ENCODE results near the gene ABI3BP.
A peak's percentile ranks its signal among the peaks of the same experiment; 100 is the strongest.

ABI3BP gene

GRCh38 chr3:100730524-100730923, 262.7 kb downstream of the ABI3BP start:
- no peak overlapping the region for H3K4me3 ChIP-seq (ENCODE audit: low read length)
- H3K9me3 ChIP-seq (ENCODE audit: control insufficient read depth, low read length): no peaks in the 10 kb centered on the region
- no peaks in the 10 kb centered on the region for H3K4me1 ChIP-seq (ENCODE audit: control insufficient read depth, insufficient read depth, low read length)
- H3K9ac ChIP-seq (ENCODE audit: low read length): no peak overlapping the region
- no peaks in the 10 kb centered on the region for H3K27me3 ChIP-seq (ENCODE audit: control insufficient read depth, insufficient read depth, low read length)
- H3K36me3 ChIP-seq (ENCODE audit: control insufficient read depth, insufficient read depth, low read length): peaks cover 4% of the 10 kb centered on the region

- Histone ChIP-seq H3K9me3 (ENCODE audit: control insufficient read depth, low read length) (no peaks in the 10 kb centered on the region), H3K9ac (ENCODE audit: low read length) (no peak overlapping the region), H3K4me1 (ENCODE audit: control insufficient read depth, insufficient read depth, low read length) (no peaks in the 10 kb centered on the region), H3K27me3 (ENCODE audit: control insufficient read depth, insufficient read depth, low read length) (no peaks in the 10 kb centered on the region), H3K4me3 (ENCODE audit: low read length) (no peak overlapping the region), H3K36me3 (ENCODE audit: control insufficient read depth, insufficient read depth, low read length) (peaks cover 4% of the 10 kb centered on the region)
These were observed 266.5 kb downstream of the ABI3BP start for GRCh38 chr3:100726706-100727105.

GRCh38 chr3:100725935-100726513, 267.2 kb downstream of the ABI3BP start:
- no peaks in the 10 kb centered on the region for H3K4me1 ChIP-seq (ENCODE audit: control insufficient read depth, insufficient read depth, low read length)
- H3K36me3 ChIP-seq (ENCODE audit: control insufficient read depth, insufficient read depth, low read length): peaks cover 4% of the 10 kb centered on the region
- no peak overlapping the region for H3K4me3 ChIP-seq (ENCODE audit: low read length)
- H3K27me3 ChIP-seq (ENCODE audit: control insufficient read depth, insufficient read depth, low read length): no peaks in the 10 kb centered on the region
- H3K9me3 ChIP-seq (ENCODE audit: control insufficient read depth, low read length): no peaks in the 10 kb centered on the region
- no peak overlapping the region for H3K9ac ChIP-seq (ENCODE audit: low read length)

- no peaks in the 10 kb centered on the region for H3K9me3 ChIP-seq (ENCODE audit: control insufficient read depth, low read length)
- H3K4me3 ChIP-seq (ENCODE audit: low read length): no peak overlapping the region
- no peak overlapping the region for H3K9ac ChIP-seq (ENCODE audit: low read length)
- no peaks in the 10 kb centered on the region for H3K27me3 ChIP-seq (ENCODE audit: control insufficient read depth, insufficient read depth, low read length)
- peaks cover 3% of the 10 kb centered on the region for H3K4me1 ChIP-seq (ENCODE audit: control insufficient read depth, insufficient read depth, low read length)
- H3K36me3 ChIP-seq (ENCODE audit: control insufficient read depth, insufficient read depth, low read length): no peaks in the 10 kb centered on the region
These were observed 272.8 kb downstream of the ABI3BP start for GRCh38 chr3:100720426-100720825.

GRCh38 chr3:100719136-100719535, 274.1 kb downstream of the ABI3BP start:
- Histone ChIP-seq H3K9ac (ENCODE audit: low read length) (no peak overlapping the region), H3K36me3 (ENCODE audit: control insufficient read depth, insufficient read depth, low read length) (no peaks in the 10 kb centered on the region), H3K4me3 (ENCODE audit: low read length) (no peak overlapping the region), H3K9me3 (ENCODE audit: control insufficient read depth, low read length) (no peaks in the 10 kb centered on the region), H3K27me3 (ENCODE audit: control insufficient read depth, insufficient read depth, low read length) (no peaks in the 10 kb centered on the region), H3K4me1 (ENCODE audit: control insufficient read depth, insufficient read depth, low read length) (peaks cover 3% of the 10 kb centered on the region)

- Histone ChIP-seq H3K9ac (ENCODE audit: low read length) (no peak overlapping the region), H3K4me3 (ENCODE audit: low read length) (no peak overlapping the region), H3K27me3 (ENCODE audit: control insufficient read depth, insufficient read depth, low read length) (no peaks in the 10 kb centered on the region), H3K9me3 (ENCODE audit: control insufficient read depth, low read length) (no peaks in the 10 kb centered on the region), H3K36me3 (ENCODE audit: control insufficient read depth, insufficient read depth, low read length) (no peaks in the 10 kb centered on the region), H3K4me1 (ENCODE audit: control insufficient read depth, insufficient read depth, low read length) (peaks cover 3% of the 10 kb centered on the region)
These were observed 275.4 kb downstream of the ABI3BP start for GRCh38 chr3:100717637-100718487.

GRCh38 chr3:100717063-100717462, 276.2 kb downstream of the ABI3BP start:
- H3K4me1 ChIP-seq (ENCODE audit: control insufficient read depth, insufficient read depth, low read length): peaks cover 3% of the 10 kb centered on the region

GRCh38 chr3:100715176-100715575, 278.0 kb downstream of the ABI3BP start:
- Histone ChIP-seq H3K36me3 (ENCODE audit: control insufficient read depth, insufficient read depth, low read length) (no peaks in the 10 kb centered on the region), H3K4me3 (ENCODE audit: low read length) (no peak overlapping the region), H3K9ac (ENCODE audit: low read length) (no peak overlapping the region), H3K27me3 (ENCODE audit: control insufficient read depth, insufficient read depth, low read length) (no peaks in the 10 kb centered on the region), H3K4me1 (ENCODE audit: control insufficient read depth, insufficient read depth, low read length) (peaks cover 3% of the 10 kb centered on the region), H3K9me3 (ENCODE audit: control insufficient read depth, low read length) (no peaks in the 10 kb centered on the region)

More at GRCh38 chr3:100717063-100717462, 276.2 kb downstream of the ABI3BP start:
- Histone ChIP-seq H3K9me3 (ENCODE audit: control insufficient read depth, low read length) (no peaks in the 10 kb centered on the region), H3K4me3 (ENCODE audit: low read length) (no peak overlapping the region), H3K27me3 (ENCODE audit: control insufficient read depth, insufficient read depth, low read length) (no peaks in the 10 kb centered on the region), H3K36me3 (ENCODE audit: control insufficient read depth, insufficient read depth, low read length) (no peaks in the 10 kb centered on the region), H3K9ac (ENCODE audit: low read length) (no peak overlapping the region)

- no peaks in the 10 kb centered on the region for H3K4me1 ChIP-seq (ENCODE audit: control insufficient read depth, insufficient read depth, low read length)
- peak overlapping the region; percentile 75 for H3K4me3 ChIP-seq (ENCODE audit: low read length)
- H3K9me3 ChIP-seq (ENCODE audit: control insufficient read depth, low read length): no peaks in the 10 kb centered on the region
- H3K36me3 ChIP-seq (ENCODE audit: control insufficient read depth, insufficient read depth, low read length): no peaks in the 10 kb centered on the region
- H3K27me3 ChIP-seq (ENCODE audit: control insufficient read depth, insufficient read depth, low read length): peaks cover 6% of the 10 kb centered on the region
- peak overlapping the region; percentile 81 for H3K9ac ChIP-seq (ENCODE audit: low read length)
These were observed 282.8 kb downstream of the ABI3BP start for GRCh38 chr3:100710261-100710968.

GRCh38 chr3:100709842-100710260, 283.4 kb downstream of the ABI3BP start:
- Histone ChIP-seq H3K4me3 (ENCODE audit: low read length) (peak overlapping the region; percentile 75), H3K27me3 (ENCODE audit: control insufficient read depth, insufficient read depth, low read length) (peaks cover 6% of the 10 kb centered on the region), H3K9ac (ENCODE audit: low read length) (peak overlapping the region; percentile 81), H3K36me3 (ENCODE audit: control insufficient read depth, insufficient read depth, low read length) (no peaks in the 10 kb centered on the region), H3K9me3 (ENCODE audit: control insufficient read depth, low read length) (no peaks in the 10 kb centered on the region), H3K4me1 (ENCODE audit: control insufficient read depth, insufficient read depth, low read length) (no peaks in the 10 kb centered on the region)

GRCh38 chr3:100708989-100709841, 284.0 kb downstream of the ABI3BP start, which contains the start of gene TFG:
TFG (plus strand) TSS chr3:100709494; CDS start chr3:100713686, 4,192 bp downstream.
- Histone ChIP-seq H3K27me3 (ENCODE audit: control insufficient read depth, insufficient read depth, low read length) (peaks cover 6% of the 10 kb centered on the region), H3K4me3 (ENCODE audit: low read length) (peak within 1 kb of the TSS; percentile 75), H3K9ac (ENCODE audit: low read length) (peak within 1 kb of the TSS; percentile 81), H3K4me1 (ENCODE audit: control insufficient read depth, insufficient read depth, low read length) (no peaks in the 10 kb centered on the region), H3K9me3 (ENCODE audit: control insufficient read depth, low read length) (no peaks in the 10 kb centered on the region), H3K36me3 (ENCODE audit: control insufficient read depth, insufficient read depth, low read length) (no peaks in the 10 kb centered on the region)
